ENCODE measurements around the gene PCDHB4. TPM values are rescaled to one million over a fixed set of nuclear protein-coding genes. Genes with fewer than 3 reads are reported as not detected.
A peak's percentile ranks its signal among the peaks of the same experiment; 100 is the strongest.
"Not testable (repeated sequence)": the region's sequence is repeated elsewhere in the genome, so short reads cannot be mapped to it uniquely, and the experiment has no call there.

Gene PCDHB4
- total RNA-seq, 1 experiment from 2014 or later, result 0.44 TPM

DNA sequence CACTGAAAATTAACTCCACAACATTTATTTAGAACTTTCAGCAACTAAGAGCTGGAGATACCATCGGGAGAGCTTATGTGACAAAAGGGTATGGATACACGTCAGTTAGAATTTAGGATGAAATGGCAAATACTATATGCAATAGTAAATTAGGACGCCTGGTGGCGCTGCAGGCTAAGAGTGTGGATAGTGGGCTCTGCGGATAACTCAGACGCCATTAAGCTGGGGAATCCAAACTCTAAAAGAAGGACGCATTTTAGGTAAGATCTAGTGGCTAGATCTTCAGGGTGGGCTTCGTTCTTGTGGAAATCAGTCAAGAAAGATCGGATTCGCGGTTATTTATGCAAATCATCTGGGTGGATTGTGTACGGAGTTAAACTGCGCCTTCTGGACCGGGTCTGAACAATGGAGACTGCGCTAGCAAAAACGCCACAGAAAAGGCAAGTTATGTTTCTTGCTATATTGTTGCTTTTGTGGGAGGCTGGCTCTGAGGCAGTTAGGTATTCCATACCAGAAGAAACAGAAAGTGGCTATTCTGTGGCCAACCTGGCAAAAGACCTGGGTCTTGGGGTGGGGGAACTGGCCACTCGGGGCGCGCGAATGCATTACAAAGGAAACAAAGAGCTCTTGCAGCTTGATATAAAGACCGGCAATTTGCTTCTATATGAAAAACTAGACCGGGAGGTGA, 13.6 kb downstream of the PCDHB4 start, which contains the start of gene PCDHB5:
TSS of gene PCDHB5 (plus strand) at position 177 of the 688 bp plus-strand sequence. CDS start at position 406, 229 bp downstream.
- H3K9me3 Mint-ChIP-seq (ENCODE audit: unreplicated experiment), result peaks cover 41% of the 10 kb centered on the region
- TSS peak; percentile 60 for BruUV-seq (replicated peaks)
- TF ChIP-seq, protein P1, sequence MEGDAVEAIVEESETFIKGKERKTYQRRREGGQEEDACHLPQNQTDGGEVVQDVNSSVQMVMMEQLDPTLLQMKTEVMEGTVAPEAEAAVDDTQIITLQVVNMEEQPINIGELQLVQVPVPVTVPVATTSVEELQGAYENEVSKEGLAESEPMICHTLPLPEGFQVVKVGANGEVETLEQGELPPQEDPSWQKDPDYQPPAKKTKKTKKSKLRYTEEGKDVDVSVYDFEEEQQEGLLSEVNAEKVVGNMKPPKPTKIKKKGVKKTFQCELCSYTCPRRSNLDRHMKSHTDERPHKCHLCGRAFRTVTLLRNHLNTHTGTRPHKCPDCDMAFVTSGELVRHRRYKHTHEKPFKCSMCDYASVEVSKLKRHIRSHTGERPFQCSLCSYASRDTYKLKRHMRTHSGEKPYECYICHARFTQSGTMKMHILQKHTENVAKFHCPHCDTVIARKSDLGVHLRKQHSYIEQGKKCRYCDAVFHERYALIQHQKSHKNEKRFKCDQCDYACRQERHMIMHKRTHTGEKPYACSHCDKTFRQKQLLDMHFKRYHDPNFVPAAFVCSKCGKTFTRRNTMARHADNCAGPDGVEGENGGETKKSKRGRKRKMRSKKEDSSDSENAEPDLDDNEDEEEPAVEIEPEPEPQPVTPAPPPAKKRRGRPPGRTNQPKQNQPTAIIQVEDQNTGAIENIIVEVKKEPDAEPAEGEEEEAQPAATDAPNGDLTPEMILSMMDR (IDR thresholded peaks at IDR 0.05; ENCODE audit: unreplicated experiment), result peak; percentile 60
- H3K4me3 Mint-ChIP-seq (ENCODE audit: unreplicated experiment), result peak within 1 kb of the TSS; percentile 96
- H3K36me3 Mint-ChIP-seq (ENCODE audit: insufficient read depth, unreplicated experiment), result peaks cover 11% of the 10 kb centered on the region
- no peaks in the 10 kb centered on the region for H3K27me3 Mint-ChIP-seq (ENCODE audit: insufficient read depth, unreplicated experiment)
- ChIA-PET POLR2A (no interaction called here), CTCF (interaction anchor here (0.7 to 0.9 kb wide), 3 partner anchors 13 to 386 kb away, joined by 3 read pairs; no protein-coding TSS in a partner anchor)
- peak; percentile 18 for DNase-seq (ENCODE audit: unreplicated experiment)
- intact Hi-C loops (cut with micrococcal nuclease), result no loop called here
- peak within 1 kb of the TSS; percentile 93 for H3K27ac Mint-ChIP-seq (ENCODE audit: low read depth, unreplicated experiment)
- H3K4me1 Mint-ChIP-seq (ENCODE audit: insufficient read depth, unreplicated experiment), result no peaks in the 10 kb centered on the region

DNA sequence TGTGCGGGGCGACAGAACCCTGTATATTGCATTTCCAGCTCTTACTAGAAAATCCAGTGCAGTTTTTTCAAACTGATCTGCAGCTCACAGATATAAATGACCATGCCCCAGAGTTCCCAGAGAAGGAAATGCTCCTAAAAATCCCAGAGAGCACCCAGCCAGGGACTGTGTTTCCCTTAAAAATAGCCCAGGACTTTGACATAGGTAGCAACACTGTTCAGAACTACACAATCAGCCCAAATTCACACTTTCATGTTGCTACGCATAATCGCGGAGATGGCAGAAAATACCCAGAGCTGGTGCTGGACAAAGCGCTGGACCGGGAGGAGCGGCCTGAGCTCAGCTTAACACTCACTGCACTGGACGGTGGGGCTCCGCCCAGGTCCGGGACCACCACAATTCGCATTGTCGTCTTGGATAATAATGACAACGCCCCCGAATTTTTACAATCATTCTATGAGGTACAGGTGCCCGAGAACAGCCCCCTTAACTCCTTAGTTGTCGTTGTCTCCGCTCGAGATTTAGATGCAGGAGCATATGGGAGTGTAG, 14.2 kb downstream of the PCDHB4 start:
- H3K9me3 Mint-ChIP-seq (ENCODE audit: unreplicated experiment), result peaks cover 40% of the 10 kb centered on the region
- H3K36me3 Mint-ChIP-seq (ENCODE audit: insufficient read depth, unreplicated experiment), result peaks cover 6% of the 10 kb centered on the region
- H3K4me3 Mint-ChIP-seq (ENCODE audit: unreplicated experiment), result peak overlapping the region; percentile 96
- no peaks in the 10 kb centered on the region for H3K4me1 Mint-ChIP-seq (ENCODE audit: insufficient read depth, unreplicated experiment)
- H3K27ac Mint-ChIP-seq (ENCODE audit: low read depth, unreplicated experiment), result peak overlapping the region; percentile 93
- intact Hi-C loops (cut with micrococcal nuclease), result no loop called here
- no TSS peak for BruUV-seq (replicated peaks)
- TF ChIP-seq, protein P1 (IDR thresholded peaks at IDR 0.05; ENCODE audit: unreplicated experiment), result no peak
- H3K27me3 Mint-ChIP-seq (ENCODE audit: insufficient read depth, unreplicated experiment), result no peaks in the 10 kb centered on the region
- ChIA-PET POLR2A (no interaction called here), CTCF (interaction anchor here (0.9 kb wide), 1 partner anchor 384 kb away, joined by 3 read pairs; no protein-coding TSS in a partner anchor)
- no peak for DNase-seq (ENCODE audit: unreplicated experiment)

DNA sequence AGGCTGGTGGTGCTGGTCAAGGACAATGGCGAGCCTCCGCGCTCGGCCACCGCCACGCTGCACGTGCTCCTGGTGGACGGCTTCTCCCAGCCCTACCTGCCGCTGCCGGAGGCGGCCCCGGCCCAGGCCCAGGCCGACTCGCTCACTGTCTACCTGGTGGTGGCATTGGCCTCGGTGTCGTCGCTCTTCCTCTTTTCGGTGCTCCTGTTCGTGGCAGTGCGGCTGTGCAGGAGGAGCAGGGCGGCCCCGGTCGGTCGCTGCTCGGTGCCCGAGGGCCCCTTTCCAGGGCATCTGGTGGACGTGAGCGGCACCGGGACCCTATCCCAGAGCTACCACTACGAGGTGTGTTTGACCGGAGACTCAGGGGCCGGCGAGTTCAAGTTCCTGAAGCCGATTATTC, 15.7 kb downstream of the PCDHB4 start:
- DNase-seq (ENCODE audit: unreplicated experiment); H3K36me3 Mint-ChIP-seq (ENCODE audit: insufficient read depth, unreplicated experiment); H3K27ac Mint-ChIP-seq (ENCODE audit: low read depth, unreplicated experiment); POLR2A ChIA-PET; intact Hi-C loops (cut with micrococcal nuclease); BruUV-seq (replicated peaks); H3K27me3 Mint-ChIP-seq (ENCODE audit: insufficient read depth, unreplicated experiment); H3K4me3 Mint-ChIP-seq (ENCODE audit: unreplicated experiment); H3K4me1 Mint-ChIP-seq (ENCODE audit: insufficient read depth, unreplicated experiment): not testable (repeated sequence)
- CTCF ChIA-PET, result interaction anchor here (0.7 kb wide), 1 partner anchor 140 kb away, joined by 3 read pairs; no protein-coding TSS in a partner anchor
- peaks cover 44% of the 10 kb centered on the region for H3K9me3 Mint-ChIP-seq (ENCODE audit: unreplicated experiment)

DNA sequence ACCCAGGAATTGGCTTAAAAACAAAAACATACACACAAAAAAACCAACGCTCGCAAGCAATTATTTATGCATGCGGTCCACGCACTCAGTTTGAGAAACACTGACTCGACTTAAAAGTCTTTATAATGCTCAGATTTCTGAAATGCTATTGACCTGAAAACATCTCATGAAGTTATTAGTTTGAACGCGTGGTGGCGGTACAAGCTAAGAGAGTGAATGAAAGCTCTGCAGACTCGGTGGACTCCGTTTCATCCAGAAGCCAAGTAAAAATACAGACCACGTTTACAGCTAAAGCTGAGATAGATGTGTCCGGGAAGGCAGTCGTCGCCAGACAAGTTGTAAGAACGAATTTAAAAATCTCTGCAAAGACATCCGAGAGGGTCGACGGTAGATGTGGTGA, 28.2 kb downstream of the PCDHB4 start, which contains the start of gene PCDHB6:
TSS of gene PCDHB6 (plus strand) at position 246 of the 400 bp plus-strand sequence. CDS start 201 bp downstream, outside the sequence.
- no TSS peak for BruUV-seq (replicated peaks)
- Mint-ChIP-seq H3K9me3 (ENCODE audit: unreplicated experiment) (peaks cover 24% of the 10 kb centered on the region), H3K27me3 (ENCODE audit: insufficient read depth, unreplicated experiment) (no peaks in the 10 kb centered on the region), H3K27ac (ENCODE audit: low read depth, unreplicated experiment) (no peak within 1 kb of the TSS), H3K4me3 (ENCODE audit: unreplicated experiment) (peak within 1 kb of the TSS; percentile 55), H3K36me3 (ENCODE audit: insufficient read depth, unreplicated experiment) (no peaks in the 10 kb centered on the region), H3K4me1 (ENCODE audit: insufficient read depth, unreplicated experiment) (no peaks in the 10 kb centered on the region)
- POLR2A ChIA-PET, result interaction anchor here (0.6 to 0.7 kb wide), 2 partner anchors 340 to 369 kb away, joined by 3 read pairs; no protein-coding TSS in a partner anchor
- TF ChIP-seq, protein P1 (IDR thresholded peaks at IDR 0.05; ENCODE audit: unreplicated experiment), result no peak
- DNase-seq (ENCODE audit: unreplicated experiment), result peak; percentile 6
- CTCF ChIA-PET, result no interaction called here
- intact Hi-C loops (cut with micrococcal nuclease), result no loop called here

Data from MCF 10A (cell line).